Type B pancreatic cell (in vitro differentiated cells): ENCODE measurements around the gene POU5F1. TPM values are rescaled to one million over a fixed set of nuclear protein-coding genes. Genes with fewer than 3 reads are reported as not detected.

Experiments used
- DNase-seq: peaks from one replicate; pipeline ENCODE4 v3.0.0; 2021; ENCODE audit warnings: mixed read lengths; ENCODE audit not compliant: unreplicated experiment; ENCODE audit errors: extremely low spot score
- H3K27ac Mint-ChIP-seq: 2 replicates; pipeline ENCODE4 v1.8.0; 2021; ENCODE audit warnings: mild to moderate bottlenecking, mixed read lengths
- H3K27me3 Mint-ChIP-seq: 2 replicates; pipeline ENCODE4 v1.8.0; 2021; ENCODE audit warnings: mixed read lengths
- H3K36me3 Mint-ChIP-seq: 2 replicates; pipeline ENCODE4 v1.8.0; 2021; ENCODE audit warnings: mixed read lengths
- H3K4me1 Mint-ChIP-seq: one replicate; pipeline ENCODE4 v1.8.0; 2021; ENCODE audit warnings: mixed read lengths; ENCODE audit not compliant: unreplicated experiment
- H3K4me3 Mint-ChIP-seq: 2 replicates; pipeline ENCODE4 v1.8.0; 2021; ENCODE audit warnings: mild to moderate bottlenecking, mixed read lengths
- H3K9me3 Mint-ChIP-seq: 2 replicates; pipeline ENCODE4 v1.8.0; 2021; ENCODE audit warnings: mixed read lengths
- total RNA-seq: library from RNA; stranded (reverse); gene quantifications from 2 replicates; pipeline ENCODE4 v1.2.1, GENCODE V29; 2021; ENCODE audit warnings: low replicate concordance
- TF ChIP-seq, protein P1 (sequence below): fragments of 200-600 bp; sonication (generic); conservative IDR thresholded peaks from 2 replicates; pipeline ENCODE4 v1.5.0; 2021; ENCODE audit warnings: antibody characterized with exemption, mild to moderate bottlenecking

Gene POU5F1
- total RNA-seq, 1 donor from 2014 or later, result not detected

DNA sequence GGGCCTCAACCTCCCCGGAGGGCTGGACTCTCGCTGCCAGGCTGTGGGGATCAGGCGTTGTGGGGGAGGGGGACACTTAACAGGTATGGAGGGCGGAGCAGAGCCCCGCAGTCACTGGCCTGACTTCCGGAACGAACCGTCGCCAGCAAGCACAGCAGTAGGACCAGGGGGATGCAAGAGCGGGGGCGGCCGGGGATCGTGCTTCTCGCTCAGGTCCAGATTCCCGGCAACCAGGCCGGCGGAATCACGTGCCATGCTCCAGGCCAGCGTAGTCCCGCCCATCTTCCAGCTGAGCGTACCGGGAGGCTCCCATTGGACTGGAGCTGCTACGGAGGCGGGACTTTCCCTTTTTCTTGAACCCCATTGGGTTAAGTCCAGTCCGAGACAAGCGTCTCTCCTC, 10.0 kb upstream of the POU5F1 start:
- no peaks in the 10 kb centered on the region for H3K4me1 Mint-ChIP-seq
- no peak overlapping the region for H3K27ac Mint-ChIP-seq
- no peak for DNase-seq
- no peaks in the 10 kb centered on the region for H3K36me3 Mint-ChIP-seq
- H3K9me3 Mint-ChIP-seq, result no peaks in the 10 kb centered on the region
- H3K27me3 Mint-ChIP-seq, result peaks cover 16% of the 10 kb centered on the region
- no peak overlapping the region for H3K4me3 Mint-ChIP-seq
- TF ChIP-seq, protein P1, sequence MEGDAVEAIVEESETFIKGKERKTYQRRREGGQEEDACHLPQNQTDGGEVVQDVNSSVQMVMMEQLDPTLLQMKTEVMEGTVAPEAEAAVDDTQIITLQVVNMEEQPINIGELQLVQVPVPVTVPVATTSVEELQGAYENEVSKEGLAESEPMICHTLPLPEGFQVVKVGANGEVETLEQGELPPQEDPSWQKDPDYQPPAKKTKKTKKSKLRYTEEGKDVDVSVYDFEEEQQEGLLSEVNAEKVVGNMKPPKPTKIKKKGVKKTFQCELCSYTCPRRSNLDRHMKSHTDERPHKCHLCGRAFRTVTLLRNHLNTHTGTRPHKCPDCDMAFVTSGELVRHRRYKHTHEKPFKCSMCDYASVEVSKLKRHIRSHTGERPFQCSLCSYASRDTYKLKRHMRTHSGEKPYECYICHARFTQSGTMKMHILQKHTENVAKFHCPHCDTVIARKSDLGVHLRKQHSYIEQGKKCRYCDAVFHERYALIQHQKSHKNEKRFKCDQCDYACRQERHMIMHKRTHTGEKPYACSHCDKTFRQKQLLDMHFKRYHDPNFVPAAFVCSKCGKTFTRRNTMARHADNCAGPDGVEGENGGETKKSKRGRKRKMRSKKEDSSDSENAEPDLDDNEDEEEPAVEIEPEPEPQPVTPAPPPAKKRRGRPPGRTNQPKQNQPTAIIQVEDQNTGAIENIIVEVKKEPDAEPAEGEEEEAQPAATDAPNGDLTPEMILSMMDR, result no peak

DNA sequence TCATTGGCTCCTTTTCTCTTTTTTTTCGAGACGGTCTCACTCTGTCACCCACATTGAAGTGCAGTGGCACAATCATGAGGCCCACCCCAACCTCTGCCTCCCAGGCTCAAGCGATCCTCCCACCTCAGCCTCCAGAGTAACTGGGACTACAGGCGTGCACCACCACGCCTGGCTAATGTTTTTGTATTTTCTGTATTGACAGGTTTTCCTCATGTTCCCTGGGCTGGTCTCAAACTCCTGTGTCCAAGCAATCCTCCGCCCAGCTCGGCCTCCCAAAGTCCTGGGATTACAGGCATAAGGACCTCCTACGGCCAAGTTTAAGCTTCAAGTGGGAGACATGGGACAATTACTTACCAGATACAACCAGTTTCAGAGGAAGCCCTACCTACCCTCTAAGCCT, 9.4 kb upstream of the POU5F1 start:
- TF ChIP-seq, protein P1, result no peak
- no peaks in the 10 kb centered on the region for H3K36me3 Mint-ChIP-seq
- no peaks in the 10 kb centered on the region for H3K4me1 Mint-ChIP-seq
- no peak for DNase-seq
- H3K27me3 Mint-ChIP-seq, result peaks cover 16% of the 10 kb centered on the region
- H3K9me3 Mint-ChIP-seq, result no peaks in the 10 kb centered on the region
- no peak overlapping the region for H3K27ac Mint-ChIP-seq
- H3K4me3 Mint-ChIP-seq, result no peak overlapping the region

DNA sequence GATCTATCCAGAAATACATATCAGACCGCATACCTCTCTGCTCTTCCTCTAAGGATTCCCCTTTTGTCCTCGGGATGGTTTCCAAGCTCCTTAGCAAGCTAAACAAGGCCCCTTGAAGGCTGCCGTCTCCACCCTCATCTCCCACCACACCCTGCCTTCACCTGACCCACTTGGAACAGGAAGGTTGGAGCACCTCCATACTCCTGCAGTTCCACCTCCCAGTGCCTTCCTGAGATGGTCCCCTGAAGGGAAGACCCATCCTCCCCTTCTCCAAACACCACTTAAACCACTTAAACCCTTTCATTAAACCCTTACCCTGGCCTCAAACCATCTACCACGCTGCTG, 8.5 kb upstream of the POU5F1 start:
- DNase-seq, result no peak
- H3K4me1 Mint-ChIP-seq, result no peaks in the 10 kb centered on the region
- H3K27ac Mint-ChIP-seq, result no peak overlapping the region
- no peak overlapping the region for H3K4me3 Mint-ChIP-seq
- H3K36me3 Mint-ChIP-seq, result no peaks in the 10 kb centered on the region
- TF ChIP-seq, protein P1, result no peak
- H3K27me3 Mint-ChIP-seq, result peaks cover 16% of the 10 kb centered on the region
- H3K9me3 Mint-ChIP-seq, result no peaks in the 10 kb centered on the region

DNA sequence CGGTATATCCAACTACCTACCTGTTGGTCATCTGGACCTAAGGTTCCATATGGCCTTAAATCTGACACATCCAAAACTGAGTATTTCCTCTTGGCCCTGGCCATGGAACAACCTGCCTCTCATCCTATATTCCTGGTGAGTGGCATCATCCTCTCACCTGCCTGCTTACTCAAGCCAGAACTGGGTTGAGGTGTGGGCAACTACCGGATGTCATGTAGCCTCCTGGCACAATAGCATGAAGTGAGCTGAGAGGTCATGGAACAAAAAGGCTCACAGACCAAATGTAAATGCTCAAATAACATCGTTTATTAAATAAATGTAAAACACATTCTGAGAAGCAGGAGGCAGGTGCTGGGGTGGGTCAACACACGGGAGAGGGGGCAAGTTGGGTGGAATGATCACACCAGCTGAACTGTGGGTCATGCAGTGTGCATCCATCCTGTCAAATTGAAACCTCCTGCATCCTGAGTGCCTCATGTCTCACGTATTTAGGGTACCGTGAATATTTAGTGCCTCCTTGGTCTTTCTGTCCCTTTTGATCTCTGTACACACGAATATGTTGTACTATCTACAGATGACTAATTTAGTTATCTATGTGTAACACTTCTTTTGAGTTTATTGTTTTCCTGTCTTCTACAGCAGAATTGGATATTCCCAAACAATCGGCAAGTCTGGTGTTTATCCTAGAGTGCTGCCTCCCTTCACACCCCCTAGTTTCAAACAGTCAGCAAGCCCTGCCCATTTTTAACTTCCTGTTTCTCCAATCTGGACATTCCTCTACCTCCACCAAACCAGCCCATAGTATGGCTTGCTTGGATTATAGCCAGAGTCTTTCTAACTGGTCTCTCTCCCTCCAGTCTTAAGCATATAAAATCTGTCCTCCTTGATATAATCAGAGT, 7.9 kb upstream of the POU5F1 start:
- no peak for DNase-seq
- no peaks in the 10 kb centered on the region for H3K36me3 Mint-ChIP-seq
- H3K27ac Mint-ChIP-seq, result no peak overlapping the region
- no peak overlapping the region for H3K4me3 Mint-ChIP-seq
- H3K4me1 Mint-ChIP-seq, result no peaks in the 10 kb centered on the region
- H3K27me3 Mint-ChIP-seq, result peaks cover 13% of the 10 kb centered on the region
- no peaks in the 10 kb centered on the region for H3K9me3 Mint-ChIP-seq
- TF ChIP-seq, protein P1, result no peak

DNA sequence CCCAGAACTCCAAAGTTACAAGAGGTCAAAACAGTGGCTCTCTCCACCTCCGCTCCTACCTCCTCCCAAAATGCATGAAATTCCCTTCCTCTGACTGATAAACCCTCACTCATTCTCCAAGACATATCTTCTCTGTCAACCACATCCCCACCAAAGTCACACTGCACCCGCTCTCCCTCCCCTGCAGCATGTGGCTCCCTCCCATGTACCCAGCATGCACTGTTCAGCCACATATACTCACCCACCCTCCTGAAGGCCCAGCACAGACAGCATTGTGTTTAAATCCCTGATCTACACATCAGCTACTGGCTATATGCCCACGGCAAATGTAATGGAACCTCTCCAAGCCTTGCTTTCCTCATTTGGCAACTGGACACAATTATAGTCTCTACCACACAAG, 5.5 kb upstream of the POU5F1 start:
- H3K4me3 Mint-ChIP-seq, result no peak overlapping the region
- peaks cover 9% of the 10 kb centered on the region for H3K4me1 Mint-ChIP-seq
- TF ChIP-seq, protein P1, result no peak
- H3K36me3 Mint-ChIP-seq, result no peaks in the 10 kb centered on the region
- H3K9me3 Mint-ChIP-seq, result no peaks in the 10 kb centered on the region
- H3K27me3 Mint-ChIP-seq, result peaks cover 20% of the 10 kb centered on the region
- no peak overlapping the region for H3K27ac Mint-ChIP-seq
- no peak for DNase-seq
